ENCODE data around the gene TCERG1L. TPM values are rescaled to one million over a fixed set of nuclear protein-coding genes. Genes with fewer than 3 reads are reported as not detected.

Gene TCERG1L
- total RNA-seq, 2 donors from 2014 or later = not detected

- DNase-seq = no peak
- no peak for ATAC-seq
- intact Hi-C loops (cut with DNase I) = no loop called here
Measured at GRCh38 chr10:131125511-131126225, 185.9 kb downstream of the TCERG1L start.

DNA sequence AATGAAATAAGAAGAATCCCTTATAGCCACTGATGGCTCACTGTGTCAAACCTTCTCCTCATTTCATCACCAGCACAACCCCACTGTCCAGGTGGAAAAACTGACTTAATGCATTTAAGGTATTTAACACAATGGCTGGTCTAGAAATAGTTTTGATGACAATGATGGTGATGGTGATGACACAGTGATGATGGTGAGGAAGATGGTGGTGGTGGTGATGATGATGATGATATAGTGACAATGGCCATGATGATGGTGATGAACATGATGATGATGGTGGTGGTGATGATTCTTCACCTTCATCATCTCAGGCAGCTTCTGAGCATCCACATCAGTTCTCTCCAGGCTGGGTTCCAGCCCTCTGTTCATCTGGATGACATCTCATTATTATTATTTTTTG, 186.6 kb downstream of the TCERG1L start:
- intact Hi-C loops (cut with DNase I) = no loop called here
- no peak for ATAC-seq
- no peak for DNase-seq

- intact Hi-C loops (cut with DNase I) = no loop called here
- DNase-seq = no peak
- ATAC-seq = no peak
Measured at GRCh38 chr10:131123496-131123895, 188.0 kb downstream of the TCERG1L start.

DNA sequence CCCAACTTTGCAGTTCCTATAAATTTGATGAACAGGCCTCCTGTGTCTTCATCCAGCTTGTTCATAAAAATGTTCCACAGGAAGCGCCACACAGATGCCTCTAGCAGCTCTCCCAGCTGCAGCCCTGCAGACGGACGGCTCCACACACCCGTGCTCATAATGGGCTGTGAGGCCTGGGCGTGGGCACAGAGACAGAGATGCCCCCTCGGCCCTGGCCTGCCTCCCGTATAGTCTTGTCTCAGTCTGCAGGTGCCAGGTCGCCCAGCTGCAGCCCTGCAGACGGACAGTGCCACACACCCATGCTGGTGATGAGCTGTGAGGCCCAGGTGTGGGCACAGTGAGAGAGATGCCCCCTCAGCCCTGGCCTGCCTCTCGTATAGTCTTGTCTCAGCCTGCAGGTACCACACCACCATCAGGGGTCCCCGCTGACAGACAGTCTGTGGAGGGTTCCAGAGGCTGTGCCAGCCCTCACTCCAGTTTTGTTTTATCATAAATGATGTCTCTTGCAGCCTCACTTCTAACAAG, 189.9 kb downstream of the TCERG1L start:
- ATAC-seq (no peak), DNase-seq (no peak)
- intact Hi-C loops (cut with DNase I) = no loop called here

DNA sequence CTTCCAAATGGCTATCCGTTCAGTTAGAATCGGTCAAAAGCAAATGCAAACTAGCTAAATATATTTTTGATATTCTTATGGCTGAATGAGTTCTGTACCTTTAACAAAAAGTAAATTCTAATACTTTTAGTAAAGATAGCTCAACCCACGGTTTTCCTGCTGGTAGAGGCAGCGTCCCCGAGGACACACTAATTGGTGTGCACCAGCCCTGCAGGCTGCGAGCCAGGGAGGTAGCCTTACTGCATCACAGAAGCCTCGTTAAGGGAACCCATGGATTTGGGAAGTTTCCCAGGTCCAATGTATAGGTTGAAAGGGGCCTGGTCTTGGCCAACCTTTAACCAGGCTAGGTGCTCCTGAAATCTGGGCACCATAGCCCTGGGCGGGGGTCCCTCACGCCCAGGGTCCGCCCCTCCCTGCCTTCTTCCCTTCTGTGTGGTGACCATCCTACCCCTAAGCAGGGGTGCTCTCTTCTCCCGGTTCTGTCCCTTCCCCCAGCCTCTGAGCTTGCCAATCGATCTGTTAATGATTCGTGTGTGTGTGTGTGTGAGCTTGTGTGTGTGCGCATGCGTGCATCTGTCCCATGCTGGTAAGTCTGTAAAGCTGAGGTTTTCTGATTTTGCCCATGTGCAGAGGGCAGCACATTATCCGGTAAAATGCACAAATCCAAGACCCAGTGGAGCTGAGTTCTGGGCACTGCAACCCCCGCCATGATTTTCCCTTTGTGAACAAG, 191.7 kb downstream of the TCERG1L start:
- no peak for DNase-seq
- no peak for ATAC-seq
- intact Hi-C loops (cut with DNase I) = no loop called here

- intact Hi-C loops (cut with DNase I) = no loop called here
- ATAC-seq (no peak), DNase-seq (no peak)
Measured at GRCh38 chr10:131117416-131118212, 193.9 kb downstream of the TCERG1L start.

DNA sequence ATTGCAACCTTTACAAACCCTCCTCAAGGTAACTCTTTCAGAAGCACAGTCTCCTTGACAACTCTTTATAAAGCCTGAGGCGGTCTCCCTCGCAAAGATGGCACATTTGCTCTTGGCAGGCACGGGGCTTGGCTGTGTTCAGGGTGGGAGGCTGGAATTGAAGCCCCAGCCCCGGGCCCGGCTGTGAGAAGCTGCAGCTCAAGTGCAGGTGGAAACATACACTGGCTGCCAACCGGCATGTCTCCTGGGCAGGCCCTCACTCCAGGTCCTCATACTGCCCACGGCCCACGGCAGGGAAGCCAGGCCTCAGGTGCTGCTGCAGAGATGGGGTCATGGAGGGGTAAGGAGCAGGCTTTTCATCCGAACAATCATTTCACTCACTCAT, 194.5 kb downstream of the TCERG1L start:
- intact Hi-C loops (cut with DNase I) = no loop called here
- ATAC-seq (no peak), DNase-seq (no peak)

GRCh38 chr10:131116216-131116990, 195.1 kb downstream of the TCERG1L start:
- ATAC-seq = no peak
- no peak for DNase-seq
- intact Hi-C loops (cut with DNase I) = no loop called here

GRCh38 chr10:131115801-131116200, 195.7 kb downstream of the TCERG1L start:
- intact Hi-C loops (cut with DNase I) = no loop called here
- DNase-seq (no peak), ATAC-seq (no peak)

GRCh38 chr10:131115321-131115720, 196.2 kb downstream of the TCERG1L start:
- ATAC-seq (no peak), DNase-seq (no peak)
- intact Hi-C loops (cut with DNase I) = no loop called here

DNA sequence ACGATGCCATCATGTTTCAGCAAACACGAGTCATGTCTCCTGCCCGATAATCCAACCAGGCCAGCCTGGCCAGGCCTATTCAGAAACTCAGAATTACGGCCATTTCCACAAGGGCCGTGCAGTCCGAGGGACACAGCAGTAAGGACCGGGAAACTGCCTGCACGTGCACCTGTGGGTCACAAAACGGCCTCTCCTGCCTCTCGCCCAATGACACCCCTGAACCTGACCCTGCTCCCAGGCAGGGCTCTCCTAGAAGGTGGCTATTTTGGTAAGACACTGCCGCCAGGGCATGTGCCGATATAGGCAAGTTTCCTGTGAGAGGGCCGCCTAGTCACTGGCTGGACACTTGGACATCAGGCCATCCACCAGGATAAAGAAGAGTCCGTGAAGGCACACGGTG, 196.7 kb downstream of the TCERG1L start:
- intact Hi-C loops (cut with DNase I) = no loop called here
- no peak for ATAC-seq
- no peak for DNase-seq

GRCh38 chr10:131113709-131114291, 197.7 kb downstream of the TCERG1L start:
- no peak for ATAC-seq
- intact Hi-C loops (cut with DNase I) = no loop called here
- no peak for DNase-seq

GRCh38 chr10:131113165-131113564, 198.4 kb downstream of the TCERG1L start:
- ATAC-seq = no peak
- intact Hi-C loops (cut with DNase I) = no loop called here

GRCh38 chr10:131112691-131113090, 198.8 kb downstream of the TCERG1L start:
- no peak for DNase-seq
- intact Hi-C loops (cut with DNase I) = no loop called here
- ATAC-seq = no peak

More at GRCh38 chr10:131113165-131113564, 198.4 kb downstream of the TCERG1L start:
- DNase-seq = no peak

DNA sequence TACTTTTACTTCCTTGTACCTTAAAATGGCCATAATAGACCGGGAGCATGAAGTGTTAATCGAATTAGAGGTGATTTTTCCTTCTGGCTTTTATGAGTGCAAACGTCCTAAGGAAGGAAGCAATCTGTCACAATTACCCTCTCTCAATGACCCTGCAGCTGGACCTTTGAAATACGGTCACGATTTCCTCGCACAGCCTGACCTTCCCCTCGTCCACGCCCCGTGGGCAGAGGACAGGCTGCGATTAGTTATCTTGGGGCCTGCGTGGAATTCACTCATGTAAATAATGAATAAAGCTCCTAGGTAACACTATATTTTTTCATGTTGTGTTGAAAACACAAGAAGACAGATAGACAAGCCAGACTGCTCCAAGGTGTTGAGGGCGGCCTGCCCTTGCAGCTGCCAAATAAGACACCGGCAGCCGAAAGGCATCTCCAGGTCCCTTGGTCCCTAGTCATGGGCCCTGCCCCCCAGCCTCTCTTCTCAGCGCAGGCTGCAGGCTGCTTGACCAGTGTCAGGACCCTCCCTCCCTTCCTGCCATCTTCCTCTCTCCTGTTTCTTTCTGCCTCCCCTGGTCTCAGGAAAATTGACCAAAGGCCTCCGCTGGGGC, 199.9 kb downstream of the TCERG1L start:
- DNase-seq (no peak), ATAC-seq (no peak)
- intact Hi-C loops (cut with DNase I) = no loop called here

GRCh38 chr10:131111007-131111406, 200.5 kb downstream of the TCERG1L start:
- intact Hi-C loops (cut with DNase I) = no loop called here
- DNase-seq (no peak), ATAC-seq (no peak)

GRCh38 chr10:131110241-131110783, 201.2 kb downstream of the TCERG1L start:
- ATAC-seq (no peak), DNase-seq (no peak)
- intact Hi-C loops (cut with DNase I) = no loop called here

- no peak for DNase-seq
- intact Hi-C loops (cut with DNase I) = no loop called here
- ATAC-seq = peak in 1 of 2 donors; percentile 57
Measured at GRCh38 chr10:131109726-131110125, 201.8 kb downstream of the TCERG1L start.

Data from left cardiac atrium (tissue), 4 donors.